ENCODE data around the gene SPATA31D4.
"Not testable (repeated sequence)": the region's sequence is repeated elsewhere in the genome, so short reads cannot be mapped to it uniquely, and the experiment has no call there.

Gene SPATA31D4

GRCh38 chr9:81906671-81907070, 21.6 kb upstream of the SPATA31D4 start:
- Histone ChIP-seq H3K4me1 (ENCODE audit: control insufficient read depth, insufficient read depth, low read length) (no peaks in the 10 kb centered on the region), H3K27ac (ENCODE audit: low read depth, low read length) (no peak overlapping the region), H3K9ac (ENCODE audit: low read length) (no peak overlapping the region), H3K4me3 (ENCODE audit: low read length) (no peak overlapping the region), H3K36me3 (ENCODE audit: control insufficient read depth, insufficient read depth, low read length) (no peaks in the 10 kb centered on the region), H3K27me3 (ENCODE audit: control insufficient read depth, insufficient read depth, low read length) (no peaks in the 10 kb centered on the region)

GRCh38 chr9:81912135-81912534, 16.1 kb upstream of the SPATA31D4 start:
- H3K27me3 ChIP-seq (ENCODE audit: control insufficient read depth, insufficient read depth, low read length): no peaks in the 10 kb centered on the region
- no peak overlapping the region for H3K9ac ChIP-seq (ENCODE audit: low read length)
- H3K4me1 ChIP-seq (ENCODE audit: control insufficient read depth, insufficient read depth, low read length): no peaks in the 10 kb centered on the region
- H3K4me3 ChIP-seq (ENCODE audit: low read length): no peak overlapping the region
- no peaks in the 10 kb centered on the region for H3K36me3 ChIP-seq (ENCODE audit: control insufficient read depth, insufficient read depth, low read length)
- H3K27ac ChIP-seq (ENCODE audit: low read depth, low read length): no peak overlapping the region

- no peak overlapping the region for H3K9ac ChIP-seq (ENCODE audit: low read length)
- H3K27me3 ChIP-seq (ENCODE audit: control insufficient read depth, insufficient read depth, low read length): no peaks in the 10 kb centered on the region
- no peaks in the 10 kb centered on the region for H3K36me3 ChIP-seq (ENCODE audit: control insufficient read depth, insufficient read depth, low read length)
- H3K4me1 ChIP-seq (ENCODE audit: control insufficient read depth, insufficient read depth, low read length): no peaks in the 10 kb centered on the region
- H3K4me3 ChIP-seq (ENCODE audit: low read length): no peak overlapping the region
- no peak overlapping the region for H3K27ac ChIP-seq (ENCODE audit: low read depth, low read length)
These were observed 12.3 kb upstream of the SPATA31D4 start for GRCh38 chr9:81915801-81916505.

- H3K4me3 ChIP-seq (ENCODE audit: low read length): not testable (repeated sequence)
These were observed 9.7 kb upstream of the SPATA31D4 start for GRCh38 chr9:81918507-81918906.

GRCh38 chr9:81930147-81930546, 1.9 kb downstream of the SPATA31D4 start:
- H3K9ac ChIP-seq (ENCODE audit: low read length); H3K27me3 ChIP-seq (ENCODE audit: control insufficient read depth, insufficient read depth, low read length): not testable (repeated sequence)

More at GRCh38 chr9:81918507-81918906, 9.7 kb upstream of the SPATA31D4 start:
- not testable (repeated sequence) for H3K27ac ChIP-seq (ENCODE audit: low read depth, low read length); H3K27me3 ChIP-seq (ENCODE audit: control insufficient read depth, insufficient read depth, low read length); H3K36me3 ChIP-seq (ENCODE audit: control insufficient read depth, insufficient read depth, low read length); H3K9ac ChIP-seq (ENCODE audit: low read length); H3K4me1 ChIP-seq (ENCODE audit: control insufficient read depth, insufficient read depth, low read length)

GRCh38 chr9:81933547-81933946, 5.3 kb downstream of the SPATA31D4 start:
- H3K36me3 ChIP-seq (ENCODE audit: control insufficient read depth, insufficient read depth, low read length); H3K27ac ChIP-seq (ENCODE audit: low read depth, low read length); H3K27me3 ChIP-seq (ENCODE audit: control insufficient read depth, insufficient read depth, low read length); H3K9ac ChIP-seq (ENCODE audit: low read length); H3K4me3 ChIP-seq (ENCODE audit: low read length); H3K4me1 ChIP-seq (ENCODE audit: control insufficient read depth, insufficient read depth, low read length): not testable (repeated sequence)

More at GRCh38 chr9:81930147-81930546, 1.9 kb downstream of the SPATA31D4 start:
- not testable (repeated sequence) for H3K4me3 ChIP-seq (ENCODE audit: low read length); H3K36me3 ChIP-seq (ENCODE audit: control insufficient read depth, insufficient read depth, low read length); H3K4me1 ChIP-seq (ENCODE audit: control insufficient read depth, insufficient read depth, low read length); H3K27ac ChIP-seq (ENCODE audit: low read depth, low read length)

GRCh38 chr9:81943393-81943792, 15.2 kb downstream of the SPATA31D4 start, which contains the start of gene SPATA31D3:
Gene SPATA31D3, plus strand, starts transcription at chr9:81943500. Its CDS starts 86 bp downstream, at chr9:81943586.
- H3K4me3 ChIP-seq (ENCODE audit: low read length); H3K36me3 ChIP-seq (ENCODE audit: control insufficient read depth, insufficient read depth, low read length); H3K27ac ChIP-seq (ENCODE audit: low read depth, low read length); H3K4me1 ChIP-seq (ENCODE audit: control insufficient read depth, insufficient read depth, low read length); H3K9ac ChIP-seq (ENCODE audit: low read length); H3K27me3 ChIP-seq (ENCODE audit: control insufficient read depth, insufficient read depth, low read length): not testable (repeated sequence)

GRCh38 chr9:81948650-81949049, 20.4 kb downstream of the SPATA31D4 start:
- not testable (repeated sequence) for H3K4me1 ChIP-seq (ENCODE audit: control insufficient read depth, insufficient read depth, low read length); H3K27me3 ChIP-seq (ENCODE audit: control insufficient read depth, insufficient read depth, low read length); H3K27ac ChIP-seq (ENCODE audit: low read depth, low read length); H3K4me3 ChIP-seq (ENCODE audit: low read length); H3K36me3 ChIP-seq (ENCODE audit: control insufficient read depth, insufficient read depth, low read length); H3K9ac ChIP-seq (ENCODE audit: low read length)

GRCh38 chr9:81953096-81953495, 24.9 kb downstream of the SPATA31D4 start:
- no peak overlapping the region for H3K4me3 ChIP-seq (ENCODE audit: low read length)
- H3K36me3 ChIP-seq (ENCODE audit: control insufficient read depth, insufficient read depth, low read length): no peaks in the 10 kb centered on the region
- H3K27me3 ChIP-seq (ENCODE audit: control insufficient read depth, insufficient read depth, low read length): no peaks in the 10 kb centered on the region
- no peak overlapping the region for H3K9ac ChIP-seq (ENCODE audit: low read length)
- no peak overlapping the region for H3K27ac ChIP-seq (ENCODE audit: low read depth, low read length)
- H3K4me1 ChIP-seq (ENCODE audit: control insufficient read depth, insufficient read depth, low read length): no peaks in the 10 kb centered on the region

- Histone ChIP-seq H3K27me3 (ENCODE audit: control insufficient read depth, insufficient read depth, low read length) (no peaks in the 10 kb centered on the region), H3K4me1 (ENCODE audit: control insufficient read depth, insufficient read depth, low read length) (no peaks in the 10 kb centered on the region), H3K4me3 (ENCODE audit: low read length) (no peak overlapping the region), H3K27ac (ENCODE audit: low read depth, low read length) (no peak overlapping the region), H3K36me3 (ENCODE audit: control insufficient read depth, insufficient read depth, low read length) (no peaks in the 10 kb centered on the region), H3K9ac (ENCODE audit: low read length) (no peak overlapping the region)
These were observed 27.4 kb downstream of the SPATA31D4 start for GRCh38 chr9:81955625-81956024.

- Histone ChIP-seq H3K36me3 (ENCODE audit: control insufficient read depth, insufficient read depth, low read length) (no peaks in the 10 kb centered on the region), H3K4me1 (ENCODE audit: control insufficient read depth, insufficient read depth, low read length) (no peaks in the 10 kb centered on the region), H3K27ac (ENCODE audit: low read depth, low read length) (no peak overlapping the region), H3K9ac (ENCODE audit: low read length) (no peak overlapping the region), H3K4me3 (ENCODE audit: low read length) (no peak overlapping the region), H3K27me3 (ENCODE audit: control insufficient read depth, insufficient read depth, low read length) (no peaks in the 10 kb centered on the region)
These were observed 36.3 kb downstream of the SPATA31D4 start for GRCh38 chr9:81964218-81965171.

- Histone ChIP-seq H3K4me1 (ENCODE audit: control insufficient read depth, insufficient read depth, low read length) (no peaks in the 10 kb centered on the region), H3K4me3 (ENCODE audit: low read length) (no peak overlapping the region), H3K27ac (ENCODE audit: low read depth, low read length) (no peak overlapping the region), H3K27me3 (ENCODE audit: control insufficient read depth, insufficient read depth, low read length) (no peaks in the 10 kb centered on the region), H3K36me3 (ENCODE audit: control insufficient read depth, insufficient read depth, low read length) (no peaks in the 10 kb centered on the region), H3K9ac (ENCODE audit: low read length) (no peak overlapping the region)
These were observed 39.8 kb downstream of the SPATA31D4 start for GRCh38 chr9:81968026-81968425.

All from rectal smooth muscle tissue (tissue), 1 donor.